Activated T-cell treated with anti-CD3 and anti-CD28 coated beads for 24 hours (primary cell): ENCODE data around the gene LGALS9.
A peak's percentile ranks its signal among the peaks of the same experiment; 100 is the strongest.
"Not testable (repeated sequence)": the region's sequence is repeated elsewhere in the genome, so short reads cannot be mapped to it uniquely, and the experiment has no call there.

Experiments used
- DNase-seq: peaks from one replicate; pipeline ENCODE4 v3.0.0-alpha.2; 2020; ENCODE audit warnings: low read depth

Gene LGALS9

GRCh38 chr17:27654654-27655524 is 23.9 kb downstream of the LGALS9 start:
- peak; percentile 58 for DNase-seq

GRCh38 chr17:27655525-27656111 is 24.6 kb downstream of the LGALS9 start:
- not testable (repeated sequence) for DNase-seq

GRCh38 chr17:27656620-27657019 is 25.6 kb downstream of the LGALS9 start:
- DNase-seq, result not testable (repeated sequence)

GRCh38 chr17:27657620-27658019 is 26.6 kb downstream of the LGALS9 start:
- no peak for DNase-seq

GRCh38 chr17:27659683-27660082 is 28.7 kb downstream of the LGALS9 start:
- no peak for DNase-seq

GRCh38 chr17:27660436-27660835 is 29.4 kb downstream of the LGALS9 start:
- no peak for DNase-seq

GRCh38 chr17:27663936-27664605 is 33.1 kb downstream of the LGALS9 start:
- no peak for DNase-seq

GRCh38 chr17:27664606-27664965 is 33.6 kb downstream of the LGALS9 start:
- no peak for DNase-seq

GRCh38 chr17:27665549-27665948 is 34.6 kb downstream of the LGALS9 start:
- DNase-seq, result no peak

GRCh38 chr17:27666270-27666669 is 35.3 kb downstream of the LGALS9 start:
- DNase-seq, result not testable (repeated sequence)

GRCh38 chr17:27666831-27667560 is 36.0 kb downstream of the LGALS9 start:
- no peak for DNase-seq

- no peak for DNase-seq
These were observed 36.9 kb downstream of the LGALS9 start for GRCh38 chr17:27667656-27668487.

- no peak for DNase-seq
These were observed 37.5 kb downstream of the LGALS9 start for GRCh38 chr17:27668488-27668823.

GRCh38 chr17:27669136-27669535 is 38.1 kb downstream of the LGALS9 start:
- no peak for DNase-seq

- DNase-seq, result no peak
These were observed 38.9 kb downstream of the LGALS9 start for GRCh38 chr17:27669850-27670249.

GRCh38 chr17:27670791-27671590 is 40.0 kb downstream of the LGALS9 start:
- DNase-seq, result no peak

GRCh38 chr17:27671591-27671910 is 40.6 kb downstream of the LGALS9 start:
- DNase-seq, result no peak

- not testable (repeated sequence) for DNase-seq
These were observed 41.0 kb downstream of the LGALS9 start for GRCh38 chr17:27671977-27672480.

- DNase-seq, result no peak
These were observed 43.3 kb downstream of the LGALS9 start for GRCh38 chr17:27674335-27674734.

GRCh38 chr17:27677191-27677590 is 46.2 kb downstream of the LGALS9 start:
- DNase-seq, result no peak

- not testable (repeated sequence) for DNase-seq
These were observed 55.3 kb downstream of the LGALS9 start for GRCh38 chr17:27686322-27686721.
